Fibroblast of the aortic adventitia (primary cell): ENCODE results near the gene SMIM24. TPM values are rescaled to one million over a fixed set of nuclear protein-coding genes. Genes with fewer than 3 reads are reported as not detected.

Experiments
- DNase-seq: peaks from one replicate; pipeline ENCODE4 v3.0.0-alpha.2; 2010; ENCODE audit warnings: low read depth
- H3K4me3 ChIP-seq: 2 replicates; pipeline ENCODE4 v1.5.1; 2011; ENCODE audit warnings: low read depth, mild to moderate bottlenecking, control low read depth, low read length, moderate library complexity
- CTCF ChIP-seq: IDR thresholded peaks from 2 replicates; pipeline ENCODE4 v1.5.1; 2011; ENCODE audit warnings: mild to moderate bottlenecking, low read length, control low read depth, inconsistent platforms; ENCODE audit not compliant: insufficient read depth
- total RNA-seq: library from RNA; depleted of rRNA; stranded (reverse); fragments of >200 nt; gene quantifications from 2 replicates; pipeline ENCODE4 v1.2.3, GENCODE V29; 2012; ENCODE audit warnings: low replicate concordance

SMIM24 gene
- total RNA-seq, 1 donor, result not detected

- no peak for TF ChIP-seq CTCF
- DNase-seq, result no peak
- no peak overlapping the region for H3K4me3 ChIP-seq
Measured at GRCh38 chr19:3474010-3474409, 6.3 kb downstream of the SMIM24 start.

- TF ChIP-seq CTCF, result peak; percentile 91
- no peak overlapping the region for H3K4me3 ChIP-seq
- DNase-seq, result no peak
Measured at GRCh38 chr19:3471954-3472655, 8.2 kb downstream of the SMIM24 start.

- TF ChIP-seq CTCF, result no peak
- no peak overlapping the region for H3K4me3 ChIP-seq
- no peak for DNase-seq
Measured at GRCh38 chr19:3470500-3471128, 9.7 kb downstream of the SMIM24 start.

- no peak for TF ChIP-seq CTCF
- no peak for DNase-seq
Measured at GRCh38 chr19:3469638-3470499, 10.5 kb downstream of the SMIM24 start.

GRCh38 chr19:3468211-3468610, 12.1 kb downstream of the SMIM24 start:
- DNase-seq, result no peak
- no peak overlapping the region for H3K4me3 ChIP-seq
- TF ChIP-seq CTCF, result no peak

More at GRCh38 chr19:3469638-3470499, 10.5 kb downstream of the SMIM24 start:
- no peak overlapping the region for H3K4me3 ChIP-seq

GRCh38 chr19:3467437-3468198, 12.7 kb downstream of the SMIM24 start:
- no peak overlapping the region for H3K4me3 ChIP-seq
- DNase-seq, result no peak
- no peak for TF ChIP-seq CTCF
